Endothelial cell of umbilical vein (primary cell): ENCODE results near the gene TNIP1. TPM values are rescaled to one million over a fixed set of nuclear protein-coding genes. Genes with fewer than 3 reads are reported as not detected.

Experiments used
- BruUV-seq: library from RNA; stranded (reverse); fragments of 400-500 nt; replicated peaks from 2 replicates; lab custom pipeline; 2021; lab: Mats Ljungman, UMichigan
- CTCF ChIA-PET: fragments of 300-600, 350-600 bp; sonication (Branson Sonifier 250); formaldehyde crosslinking; loops from one replicate; lab custom pipeline; 2021; ENCODE audit warnings: antibody characterized with exemption, inconsistent platforms; lab: Charles Lee
- POLR2A ChIA-PET: fragments of 300-600, 350-600 bp; sonication (Branson Sonifier 250); formaldehyde crosslinking; loops from one replicate; lab custom pipeline; 2021; ENCODE audit warnings: antibody characterized with exemption, inconsistent platforms; lab: Charles Lee
- DNase-seq: peaks from one replicate; pipeline ENCODE4 v3.0.0-alpha.2; 2011; ENCODE audit warnings: low read depth, low spot score
- FAIRE-seq: peaks from 2 replicates; lab custom pipeline; 2011; peaks lifted over from hg19 to GRCh38; lab: Jason Lieb, UNC
- H2AFZ ChIP-seq: 2 replicates; pipeline ENCODE4 v1.6.0; 2012; ENCODE audit warnings: low read depth, low read length, control low read depth, inconsistent platforms
- H3K27ac ChIP-seq: 2 replicates; pipeline ENCODE4 v1.5.1; 2011; ENCODE audit warnings: low read depth, mild to moderate bottlenecking, control low read depth, low read length, moderate library complexity; ENCODE audit not compliant: insufficient read depth
- H3K27me3 ChIP-seq, 2 experiments: 2 replicates each; pipeline versions ENCODE4 v1.6.0 to v1.6.1; 2011; ENCODE audit warnings: low read length in 2 of 2, mixed read lengths in 1 of 2; ENCODE audit not compliant: control insufficient read depth in 2 of 2, insufficient read depth in 2 of 2
- H3K36me3 ChIP-seq, 2 experiments: 2 replicates in 1 of 2; 3 replicates in 1 of 2; pipeline ENCODE4 v1.5.1; 2011; ENCODE audit warnings: low read length in 2 of 2, mild to moderate bottlenecking in 1 of 2, moderate library complexity in 1 of 2; ENCODE audit not compliant: control insufficient read depth in 2 of 2, insufficient read depth in 2 of 2; ENCODE audit errors: extremely low read depth in 1 of 2
- H3K4me1 ChIP-seq: 3 replicates; pipeline ENCODE4 v1.5.1; 2011; ENCODE audit warnings: mild to moderate bottlenecking, low read length; ENCODE audit not compliant: control insufficient read depth, insufficient read depth; ENCODE audit errors: extremely low read depth
- H3K4me2 ChIP-seq: 2 replicates; pipeline ENCODE4 v1.6.1; 2011; ENCODE audit warnings: low read length, control low read depth, mixed read lengths; ENCODE audit not compliant: insufficient read depth
- H3K4me3 ChIP-seq, 3 experiments: fragments of 200-600 bp in 1 of 3; sonication (generic), shearing (Covaris generic) in 1 of 3; replicated peaks in 1 of 3; 2 replicates each; pipeline ENCODE4 v1.5.1; 2011 to 2016; ENCODE audit warnings: control low read depth in 3 of 3, low read length in 3 of 3, mild to moderate bottlenecking in 2 of 3, inconsistent platforms in 1 of 3, low read depth in 1 of 3, moderate library complexity in 1 of 3; ENCODE audit not compliant: insufficient read depth in 1 of 3
- H3K79me2 ChIP-seq: 2 replicates; pipeline ENCODE4 v1.6.0; 2012; ENCODE audit warnings: low read length, inconsistent platforms; ENCODE audit not compliant: control insufficient read depth, insufficient read depth
- H3K9ac ChIP-seq: replicated peaks from 2 replicates; pipeline ENCODE3; 2011; ENCODE audit warnings: low read length, control low read depth; ENCODE audit not compliant: insufficient read depth; ENCODE audit errors: extremely low read depth
- H3K9me1 ChIP-seq: replicated peaks from 3 replicates; pipeline ENCODE4 v1.6.0; 2011; ENCODE audit warnings: mild to moderate bottlenecking, low read length; ENCODE audit not compliant: control insufficient read depth, insufficient read depth; ENCODE audit errors: extremely low read depth
- H3K9me3 ChIP-seq: replicated peaks from 2 replicates; pipeline ENCODE4 v1.5.1; 2012; ENCODE audit warnings: low read length, inconsistent platforms; ENCODE audit not compliant: control insufficient read depth, insufficient read depth
- H4K20me1 ChIP-seq: replicated peaks from 2 replicates; pipeline ENCODE3; 2011; ENCODE audit warnings: mild to moderate bottlenecking, low read length; ENCODE audit not compliant: control insufficient read depth, insufficient read depth; ENCODE audit errors: extremely low read depth
- CTCF ChIP-seq, 2 donors: IDR thresholded peaks; 1 replicate in 1 of 2; 2 replicates in 1 of 2; pipeline ENCODE4 v1.5.1; 2011; ENCODE audit warnings: low read length in 2 of 2, mild to moderate bottlenecking in 2 of 2, moderate library complexity in 2 of 2, control low read depth in 1 of 2, inconsistent platforms in 1 of 2, low read depth in 1 of 2; ENCODE audit not compliant: insufficient read depth in 1 of 2; ENCODE audit errors: extremely low read depth in 1 of 2
- EZH2 ChIP-seq: IDR thresholded peaks from 2 replicates; pipeline ENCODE4 v1.6.1; 2012; ENCODE audit warnings: borderline replicate concordance, low read depth, mild to moderate bottlenecking, moderate library complexity, low read length, inconsistent platforms; ENCODE audit not compliant: severe bottlenecking
- FOS ChIP-seq: IDR thresholded peaks from 2 replicates; pipeline ENCODE4 v1.6.1; 2011; ENCODE audit warnings: mild to moderate bottlenecking, low read length, moderate library complexity, borderline replicate concordance; ENCODE audit not compliant: insufficient read depth
- GATA2 ChIP-seq: IDR thresholded peaks from 2 replicates; pipeline ENCODE4 v1.7.0; 2011; ENCODE audit warnings: low read depth, mild to moderate bottlenecking, moderate library complexity, mixed read lengths, low read length; ENCODE audit not compliant: insufficient read length, insufficient read depth
- JUN ChIP-seq: IDR thresholded peaks from 2 replicates; pipeline ENCODE4 v1.6.1; 2011; ENCODE audit warnings: borderline replicate concordance, low read depth; ENCODE audit not compliant: insufficient read length, insufficient read depth
- MAX ChIP-seq: IDR thresholded peaks from 2 replicates; pipeline ENCODE4 v1.6.1; 2011; ENCODE audit not compliant: insufficient read depth, insufficient read length
- MYC ChIP-seq: IDR thresholded peaks from one replicate; pipeline ENCODE4 v1.6.1; 2011; ENCODE audit warnings: mild to moderate bottlenecking, low read depth, low read length
- POLR2A ChIP-seq: IDR thresholded peaks from 2 replicates; pipeline ENCODE4 v1.6.1; 2012; ENCODE audit warnings: low read depth, mild to moderate bottlenecking, control low read depth, low read length
- POLR2AphosphoS5 ChIP-seq: IDR thresholded peaks from 2 replicates; pipeline ENCODE4 v1.6.1; 2012; ENCODE audit warnings: low read depth, mild to moderate bottlenecking, control low read depth, low read length, moderate library complexity; ENCODE audit not compliant: insufficient read depth
- dilution Hi-C: fragments of 300-500 bp; cut with MboI; formaldehyde crosslinking; loops from one replicate; pipeline ENCODE4 v1.15.0; 2019; ENCODE audit warnings: low sequenced_read_pairs; ENCODE audit not compliant: extremely low pct_ligation_motif_present
- intact Hi-C: fragments of 100-400 bp; cut with micrococcal nuclease; formaldehyde crosslinking; loops from one replicate; pipeline ENCODE4 v1.10.0; 2022
- polyA plus RNA-seq, 4 experiments: library from polyadenylated mRNA; depleted of rRNA in 3 of 4; stranded (reverse) in 3 of 4; unstranded in 1 of 4; fragments of >200 nt; gene quantifications; 2 replicates each; pipeline versions ENCODE4 v1.2.1 to v1.2.3, GENCODE V29; 2011 to 2012; ENCODE audit warnings: missing spikeins in 1 of 4
- total RNA-seq: library from RNA; stranded (reverse); gene quantifications from 2 replicates; pipeline ENCODE4 v1.2.3, GENCODE V29; 2021

TNIP1 gene
- total and polyA plus RNA-seq, 2 donors (not counting 3 experiments of a cell fraction or from before 2014, with no cell fraction given) = 43.0 to 96.8 TPM

- no peaks in the 10 kb centered on the region for H3K9me3 ChIP-seq
- ChIA-PET POLR2A (no interaction called here), CTCF (interaction anchor here (2.6 to 16.3 kb wide), 4 partner anchors 13 to 110 kb away, joined by 51 to 679 read pairs (median 134); no protein-coding TSS in a partner anchor)
- no peaks in the 10 kb centered on the region for H3K79me2 ChIP-seq
- H3K4me2 ChIP-seq = no peak overlapping the region
- H3K4me3 ChIP-seq = no peak overlapping the region
- no peaks in the 10 kb centered on the region for H3K4me1 ChIP-seq
- no peak overlapping the region for H3K9ac ChIP-seq
- no peaks in the 10 kb centered on the region for H3K9me1 ChIP-seq
- H4K20me1 ChIP-seq = no peaks in the 10 kb centered on the region
- H2AFZ ChIP-seq = no peak overlapping the region
- no peak for FAIRE-seq
- no peak overlapping the region for H3K27ac ChIP-seq
- peaks cover 3 to 24% of the 10 kb centered on the region in 2 experiments for H3K36me3 ChIP-seq
- TF ChIP-seq MAX (no peak), EZH2 (no peak), POLR2A (no peak), MYC (no peak), CTCF (IDR thresholded peaks at IDR 0.05; ENCODE audit: extremely low read depth in 1 of 2, insufficient read depth in 1 of 2, low read depth in 1 of 2, low read length in 2 of 2) (no peak), POLR2AphosphoS5 (no peak), GATA2 (no peak), FOS (no peak), JUN (no peak)
- H3K27me3 ChIP-seq = no peaks in the 10 kb centered on the region
- dilution Hi-C loops = no loop called here
- no TSS peak for BruUV-seq
- intact Hi-C loops = no loop called here
- no peak for DNase-seq
Measured at GRCh38 chr5:151113651-151114050, 32.8 kb upstream of the TNIP1 start.
